HL-60 (cell line): ENCODE measurements around the gene MVB12A.

Experiments
- DNase-seq, 2 experiments: peaks; one replicate each; pipeline ENCODE4 v3.0.0-alpha.2; 2010 to 2020; ENCODE audit warnings: low read depth in 1 of 2, low spot score in 1 of 2
- H3K27ac ChIP-seq: fragments of 250-450 bp; sonication (Bioruptor Pico); replicated peaks from 2 replicates; pipeline ENCODE4 v1.5.1; 2020; ENCODE audit warnings: mild to moderate bottlenecking, moderate library complexity
- H3K27me3 ChIP-seq: fragments of 250-450 bp; sonication (Bioruptor Pico); 2 replicates; pipeline ENCODE4 v1.5.1; 2021; ENCODE audit warnings: mild to moderate bottlenecking, moderate library complexity; ENCODE audit not compliant: insufficient read depth, poor library complexity, severe bottlenecking
- H3K4me3 ChIP-seq: replicated peaks from 2 replicates; pipeline ENCODE4 v1.5.1; 2011; ENCODE audit warnings: mild to moderate bottlenecking, control low read depth, low read length; ENCODE audit not compliant: insufficient read depth
- GABPA ChIP-seq: IDR thresholded peaks from 2 replicates; pipeline ENCODE4 v1.6.1; 2012; ENCODE audit warnings: low read depth
- POLR2AphosphoS5 ChIP-seq: IDR thresholded peaks from 2 replicates; pipeline ENCODE4 v1.6.1; 2012; ENCODE audit warnings: low read depth
- REST ChIP-seq: IDR thresholded peaks from 2 replicates; pipeline ENCODE4 v1.6.1; 2012; ENCODE audit warnings: low read depth; ENCODE audit not compliant: insufficient replicate concordance
- SPI1 ChIP-seq: IDR thresholded peaks from 2 replicates; pipeline ENCODE4 v1.6.1; 2012; ENCODE audit warnings: low read depth, mild to moderate bottlenecking, borderline replicate concordance
- TF ChIP-seq, protein P1 (sequence below): IDR thresholded peaks from one replicate; pipeline ENCODE4 v1.5.1; 2011; ENCODE audit warnings: low read length, control low read depth, inconsistent platforms; ENCODE audit not compliant: insufficient read depth

The MVB12A gene

DNA sequence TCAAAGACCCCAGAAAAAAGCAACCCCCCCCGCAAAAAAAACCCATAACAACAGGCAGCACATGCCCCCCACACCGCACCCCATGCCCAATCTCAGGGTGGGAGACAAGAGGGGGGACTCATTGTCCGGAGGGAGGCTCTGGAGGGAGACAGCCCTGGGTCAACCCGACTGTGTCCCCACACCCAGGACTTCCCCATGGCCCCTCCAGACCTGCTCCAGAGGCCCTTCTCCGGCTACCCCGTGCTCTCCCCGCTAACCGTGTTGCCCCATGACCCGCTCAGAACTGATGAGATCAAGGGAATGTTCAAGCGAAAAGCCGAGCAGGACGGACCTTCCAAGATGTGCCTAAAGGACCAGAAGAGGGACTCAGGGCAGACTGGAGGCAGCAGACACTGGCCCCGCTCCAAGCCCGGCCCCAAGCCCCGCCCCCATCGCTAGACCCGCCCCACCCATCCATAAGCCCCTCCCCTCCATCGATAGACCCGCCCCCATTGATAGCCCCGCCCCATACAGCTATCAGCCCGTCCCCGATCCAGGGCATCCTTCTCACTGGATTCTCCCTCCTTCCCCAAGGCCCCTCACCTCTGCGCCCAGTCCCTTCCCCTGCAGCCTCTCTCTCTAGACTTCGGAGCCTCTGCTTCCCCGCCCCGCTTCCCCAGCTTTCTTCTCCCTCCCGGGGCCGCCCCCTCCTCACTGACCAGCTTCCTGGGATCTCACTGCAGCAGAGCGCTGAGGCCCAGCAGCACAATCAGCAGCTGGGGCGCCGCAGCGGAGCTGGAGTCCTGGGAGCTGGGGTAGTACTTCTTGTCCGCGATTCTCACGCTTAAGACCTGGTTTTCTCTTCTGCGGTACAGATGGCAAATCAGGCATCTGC lies 16.6 kb upstream of the MVB12A start:
- DNase-seq = no peak
- Histone ChIP-seq H3K27ac (no peak overlapping the region), H3K27me3 (no peaks in the 10 kb centered on the region), H3K4me3 (no peak overlapping the region)
- TF ChIP-seq, protein P1, sequence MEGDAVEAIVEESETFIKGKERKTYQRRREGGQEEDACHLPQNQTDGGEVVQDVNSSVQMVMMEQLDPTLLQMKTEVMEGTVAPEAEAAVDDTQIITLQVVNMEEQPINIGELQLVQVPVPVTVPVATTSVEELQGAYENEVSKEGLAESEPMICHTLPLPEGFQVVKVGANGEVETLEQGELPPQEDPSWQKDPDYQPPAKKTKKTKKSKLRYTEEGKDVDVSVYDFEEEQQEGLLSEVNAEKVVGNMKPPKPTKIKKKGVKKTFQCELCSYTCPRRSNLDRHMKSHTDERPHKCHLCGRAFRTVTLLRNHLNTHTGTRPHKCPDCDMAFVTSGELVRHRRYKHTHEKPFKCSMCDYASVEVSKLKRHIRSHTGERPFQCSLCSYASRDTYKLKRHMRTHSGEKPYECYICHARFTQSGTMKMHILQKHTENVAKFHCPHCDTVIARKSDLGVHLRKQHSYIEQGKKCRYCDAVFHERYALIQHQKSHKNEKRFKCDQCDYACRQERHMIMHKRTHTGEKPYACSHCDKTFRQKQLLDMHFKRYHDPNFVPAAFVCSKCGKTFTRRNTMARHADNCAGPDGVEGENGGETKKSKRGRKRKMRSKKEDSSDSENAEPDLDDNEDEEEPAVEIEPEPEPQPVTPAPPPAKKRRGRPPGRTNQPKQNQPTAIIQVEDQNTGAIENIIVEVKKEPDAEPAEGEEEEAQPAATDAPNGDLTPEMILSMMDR = no peak
- no peak for TF ChIP-seq GABPA
- no peak for TF ChIP-seq REST
- no peak for TF ChIP-seq POLR2AphosphoS5
- no peak for TF ChIP-seq SPI1

DNA sequence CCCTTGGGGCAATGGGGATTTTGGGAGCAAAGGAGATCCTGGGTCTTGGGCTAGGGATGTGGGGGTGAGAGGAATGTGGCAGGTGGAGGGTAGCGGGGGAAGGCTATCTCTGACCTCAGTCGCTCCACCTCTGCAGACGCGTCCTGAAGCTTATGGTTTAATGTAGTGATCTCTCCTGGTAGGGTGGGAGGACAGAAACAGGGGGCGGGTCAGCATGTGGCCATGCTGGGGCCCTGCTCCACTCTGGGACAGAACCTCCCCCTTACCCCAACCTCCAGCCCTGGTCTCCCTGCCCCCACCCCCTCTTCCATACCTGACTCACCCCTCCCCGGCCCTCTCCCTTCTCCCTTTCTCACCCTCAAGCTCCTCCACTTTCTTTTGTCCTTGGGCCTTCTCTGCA lies 15.8 kb upstream of the MVB12A start:
- no peak for TF ChIP-seq POLR2AphosphoS5
- TF ChIP-seq, protein P1 = no peak
- TF ChIP-seq REST = no peak
- TF ChIP-seq SPI1 = no peak
- TF ChIP-seq GABPA = no peak
- Histone ChIP-seq H3K4me3 (peak overlapping the region; percentile 69), H3K27me3 (no peaks in the 10 kb centered on the region), H3K27ac (no peak overlapping the region)
- DNase-seq = no peak

DNA sequence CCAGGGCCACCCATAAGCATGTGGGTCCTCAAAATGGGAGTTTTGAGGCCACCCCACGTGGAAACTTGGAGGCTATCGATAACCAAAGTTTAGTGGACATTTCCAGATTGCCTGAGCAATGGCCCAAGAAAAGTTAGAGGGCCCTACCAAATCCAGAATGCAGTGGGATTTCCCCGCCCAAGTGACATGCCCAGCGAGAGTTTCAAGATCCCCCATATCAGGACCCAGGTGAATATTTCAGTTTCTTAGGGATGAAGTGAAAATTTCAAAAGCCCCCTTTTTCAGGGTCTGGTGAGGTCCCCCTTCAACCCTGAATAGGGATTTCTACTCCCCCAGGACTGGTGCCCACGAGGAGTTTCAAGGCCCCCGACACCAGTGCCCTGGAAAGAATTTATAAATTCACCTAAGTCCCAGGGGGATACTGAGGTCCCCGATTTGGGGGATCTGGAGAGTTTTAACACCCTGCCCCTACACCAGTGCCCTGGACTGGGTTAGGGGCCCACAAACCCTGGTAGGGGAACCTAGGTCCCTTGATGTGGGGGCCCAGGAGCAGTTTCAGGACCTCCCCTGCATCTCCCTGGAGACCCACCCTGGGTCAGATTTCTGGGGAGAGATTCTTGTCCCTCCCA lies 15.1 kb upstream of the MVB12A start:
- no peak for TF ChIP-seq POLR2AphosphoS5
- TF ChIP-seq REST = no peak
- TF ChIP-seq, protein P1 = no peak
- no peak for TF ChIP-seq SPI1
- Histone ChIP-seq H3K4me3 (peak overlapping the region; percentile 69), H3K27me3 (no peaks in the 10 kb centered on the region), H3K27ac (peak overlapping the region; percentile 77)
- DNase-seq = no peak
